Panc1 (cell line): ENCODE results near the gene FGFR1OP2. TPM values are rescaled to one million over a fixed set of nuclear protein-coding genes. Genes with fewer than 3 reads are reported as not detected.

Experiments
- ATAC-seq: fragments of 200-7000 bp; cut with Tn5 transposase; 2 replicates; pipeline ENCODE4 v1.9.1; 2020; ENCODE audit warnings: mild to moderate bottlenecking, moderate library complexity
- BruUV-seq: library from RNA; stranded (reverse); fragments of 400-500 nt; replicated peaks from 2 replicates; lab custom pipeline; 2021; lab: Mats Ljungman, UMichigan
- CTCF ChIA-PET: fragments of 300-600 bp; sonication (Branson Sonifier 250); formaldehyde crosslinking; loops from one replicate; lab custom pipeline; 2022; ENCODE audit warnings: antibody characterized with exemption; lab: Charles Lee
- POLR2A ChIA-PET: fragments of 300-600 bp; sonication (Branson Sonifier 250); formaldehyde crosslinking; loops from one replicate; lab custom pipeline; 2022; ENCODE audit warnings: antibody characterized with exemption; lab: Charles Lee
- DNase-seq: peaks from one replicate; pipeline ENCODE4 v3.0.0-alpha.2; 2010; ENCODE audit warnings: low read depth, low spot score
- H3K27ac ChIP-seq: 2 replicates; pipeline ENCODE4 v1.5.1; 2011; ENCODE audit warnings: mild to moderate bottlenecking, low read length, inconsistent platforms
- H3K27me3 ChIP-seq: fragments of 200-500 bp; sonication (Bioruptor generic); 2 replicates; pipeline ENCODE4 v1.6.0; 2014; ENCODE audit warnings: low read length, inconsistent platforms; ENCODE audit not compliant: control insufficient read depth, insufficient read depth
- H3K36me3 ChIP-seq: fragments of 200-500 bp; sonication (Bioruptor generic); 2 replicates; pipeline ENCODE4 v1.5.1; 2014; ENCODE audit warnings: inconsistent platforms, mild to moderate bottlenecking, low read length, moderate library complexity; ENCODE audit not compliant: control insufficient read depth, insufficient read depth
- H3K4me1 ChIP-seq: 2 replicates; pipeline ENCODE4 v1.5.1; 2011; ENCODE audit warnings: inconsistent platforms, mild to moderate bottlenecking, low read length, moderate library complexity; ENCODE audit not compliant: control insufficient read depth, insufficient read depth
- H3K4me3 ChIP-seq, 2 experiments: 2 replicates each; pipeline ENCODE4 v1.5.1; 2011 to 2012; ENCODE audit warnings: low read depth in 2 of 2, low read length in 2 of 2, mild to moderate bottlenecking in 2 of 2, inconsistent platforms in 1 of 2, moderate library complexity in 1 of 2
- H3K9me3 ChIP-seq: fragments of 200-500 bp; sonication (Bioruptor generic); 2 replicates; pipeline ENCODE4 v1.5.1; 2014; ENCODE audit warnings: low read depth, mild to moderate bottlenecking, inconsistent platforms, low read length, moderate library complexity; ENCODE audit not compliant: control insufficient read depth, insufficient read depth
- CTCF ChIP-seq: fragments of 450-650 bp; IDR thresholded peaks from 2 replicates; pipeline ENCODE4 v1.5.1; 2017; ENCODE audit warnings: mild to moderate bottlenecking
- POLR2AphosphoS5 ChIP-seq: IDR thresholded peaks from 2 replicates; pipeline ENCODE4 v1.6.1; 2012; ENCODE audit warnings: mild to moderate bottlenecking, low read depth, low read length, moderate library complexity
- REST ChIP-seq, 2 experiments: IDR thresholded peaks; 2 replicates each; pipeline ENCODE4 v1.6.1; 2011 to 2012; ENCODE audit warnings: low read depth in 2 of 2, control low read depth in 1 of 2, low read length in 1 of 2, mild to moderate bottlenecking in 1 of 2, moderate library complexity in 1 of 2; ENCODE audit not compliant: insufficient read depth in 1 of 2
- SIN3A ChIP-seq: IDR thresholded peaks from 2 replicates; pipeline ENCODE4 v1.6.1; 2012; ENCODE audit warnings: low read depth, mild to moderate bottlenecking, low read length, moderate library complexity, borderline replicate concordance; ENCODE audit not compliant: insufficient read depth
- TCF7L2 ChIP-seq: IDR thresholded peaks from 2 replicates; pipeline ENCODE4 v1.6.1; 2011; ENCODE audit warnings: mild to moderate bottlenecking, low read depth, low read length, inconsistent platforms
- in situ Hi-C: cut with HindIII; loops from 2 replicates; pipeline ENCODE4 v1.10.0; 2016; ENCODE audit warnings: low sequenced_read_pairs, low pct_unique_long_range_greater_than_20kb
- intact Hi-C: fragments of 100-400 bp; cut with micrococcal nuclease; formaldehyde crosslinking; loops from one replicate; pipeline ENCODE4 v1.10.0; 2022; ENCODE audit not compliant: unreplicated experiment
- total RNA-seq: library from RNA; stranded (reverse); gene quantifications from one replicate; pipeline ENCODE4 v1.2.1, GENCODE V29; 2021; ENCODE audit not compliant: unreplicated experiment

FGFR1OP2 gene
- total RNA-seq, 1 experiment from 2014 or later = 60.1 TPM

GRCh38 chr12:26987634-26988424, 49.6 kb downstream of the FGFR1OP2 start:
- TF ChIP-seq POLR2AphosphoS5 = no peak
- Histone ChIP-seq H3K27ac (no peak overlapping the region), H3K4me3 (no peak overlapping the region), H3K4me1 (no peaks in the 10 kb centered on the region), H3K9me3 (no peaks in the 10 kb centered on the region), H3K27me3 (no peaks in the 10 kb centered on the region), H3K36me3 (no peaks in the 10 kb centered on the region)
- intact Hi-C loops (no loop called here), in situ Hi-C loops (no loop called here)
- CTCF ChIA-PET = no interaction called here
- DNase-seq (no peak), ATAC-seq (no peak)
- POLR2A ChIA-PET = no interaction called here
- no TSS peak for BruUV-seq

GRCh38 chr12:26988703-26989102, 50.4 kb downstream of the FGFR1OP2 start:
- TF ChIP-seq SIN3A = no peak
- TF ChIP-seq POLR2AphosphoS5 = no peak
- no peak for TF ChIP-seq CTCF
- no peak for TF ChIP-seq TCF7L2
- TF ChIP-seq REST (IDR thresholded peaks at IDR 0.05; ENCODE audit: insufficient read depth in 1 of 2, low read depth in 2 of 2, low read length in 1 of 2) = no peak
- Histone ChIP-seq H3K36me3 (no peaks in the 10 kb centered on the region), H3K27ac (no peak overlapping the region), H3K9me3 (no peaks in the 10 kb centered on the region), H3K4me1 (no peaks in the 10 kb centered on the region), H3K4me3 (no peak overlapping the region), H3K27me3 (no peaks in the 10 kb centered on the region)
- DNase-seq (no peak), ATAC-seq (no peak)
- ChIA-PET CTCF (no interaction called here), POLR2A (interaction anchor here (0.6 kb wide), 1 partner anchor 110 kb away, joined by 6 read pairs; no protein-coding TSS in a partner anchor)
- in situ Hi-C loops (no loop called here), intact Hi-C loops (no loop called here)
- BruUV-seq = no TSS peak

GRCh38 chr12:26989873-26990272, 51.6 kb downstream of the FGFR1OP2 start:
- H3K4me3 ChIP-seq = no peak overlapping the region
- no peaks in the 10 kb centered on the region for H3K9me3 ChIP-seq
- DNase-seq = no peak
- intact Hi-C loops = no loop called here
- H3K4me1 ChIP-seq = no peaks in the 10 kb centered on the region
- TF ChIP-seq CTCF (no peak), TCF7L2 (no peak), SIN3A (no peak), POLR2AphosphoS5 (no peak), REST (IDR thresholded peaks at IDR 0.05; ENCODE audit: insufficient read depth in 1 of 2, low read depth in 2 of 2, low read length in 1 of 2) (no peak)
- H3K27me3 ChIP-seq = no peaks in the 10 kb centered on the region
- POLR2A ChIA-PET = no interaction called here
- CTCF ChIA-PET = interaction anchor here (0.6 kb wide), 1 partner anchor 1218 kb away, joined by 5 read pairs; no protein-coding TSS in a partner anchor
- no peaks in the 10 kb centered on the region for H3K36me3 ChIP-seq
- BruUV-seq = no TSS peak
- ATAC-seq = no peak
- no peak overlapping the region for H3K27ac ChIP-seq
- in situ Hi-C loops = no loop called here
